Keratinocyte (primary cell): ENCODE results near the gene HPS1. TPM values are rescaled to one million over a fixed set of nuclear protein-coding genes. Genes with fewer than 3 reads are reported as not detected.

Experiments used
- DNase-seq: peaks from one replicate; pipeline ENCODE4 v3.0.0-alpha.2; 2011; ENCODE audit warnings: low read depth, missing footprints, low spot score
- FAIRE-seq: peaks from 2 replicates; lab custom pipeline; 2011; peaks lifted over from hg19 to GRCh38; lab: Jason Lieb, UNC
- H2AFZ ChIP-seq: 2 replicates; pipeline ENCODE4 v1.6.0; 2012; ENCODE audit warnings: low read length, control low read depth, inconsistent platforms; ENCODE audit not compliant: control insufficient read depth
- H3K27ac ChIP-seq: 2 replicates; pipeline ENCODE4 v1.5.1; 2011; ENCODE audit warnings: low read length; ENCODE audit not compliant: control insufficient read depth, insufficient read depth
- H3K27me3 ChIP-seq: 3 replicates; pipeline ENCODE4 v1.6.0; 2011; ENCODE audit warnings: low read length; ENCODE audit not compliant: control insufficient read depth, insufficient read depth; ENCODE audit errors: extremely low read depth
- H3K36me3 ChIP-seq, 2 experiments: 2 replicates in 1 of 2; 3 replicates in 1 of 2; pipeline ENCODE4 v1.5.1; 2011; ENCODE audit warnings: low read length in 2 of 2, mild to moderate bottlenecking in 1 of 2; ENCODE audit not compliant: control insufficient read depth in 2 of 2, insufficient read depth in 2 of 2; ENCODE audit errors: extremely low read depth in 1 of 2
- H3K4me1 ChIP-seq: 3 replicates; pipeline ENCODE4 v1.5.1; 2011; ENCODE audit warnings: low read length; ENCODE audit not compliant: control insufficient read depth, insufficient read depth; ENCODE audit errors: extremely low read depth
- H3K4me2 ChIP-seq: 3 replicates; pipeline ENCODE4 v1.6.0; 2011; ENCODE audit warnings: low read depth, low read length; ENCODE audit not compliant: control insufficient read depth, insufficient read depth; ENCODE audit errors: extremely low read depth
- H3K4me3 ChIP-seq, 3 experiments: fragments of 200-600 bp in 1 of 3; sonication (generic) in 1 of 3; 2 replicates in 2 of 3; 3 replicates in 1 of 3; pipeline ENCODE4 v1.5.1; 2011 to 2016; ENCODE audit warnings: low read length in 3 of 3, mild to moderate bottlenecking in 3 of 3, control low read depth in 2 of 3, inconsistent platforms in 1 of 3, low read depth in 1 of 3, mixed read lengths in 1 of 3, mixed run types in 1 of 3, moderate library complexity in 1 of 3; ENCODE audit not compliant: control insufficient read depth in 2 of 3, insufficient read depth in 2 of 3; ENCODE audit errors: extremely low read depth in 1 of 3
- H3K79me2 ChIP-seq: 2 replicates; pipeline ENCODE4 v1.6.0; 2012; ENCODE audit warnings: low read length; ENCODE audit not compliant: control insufficient read depth, insufficient read depth
- H3K9ac ChIP-seq: 3 replicates; pipeline ENCODE4 v1.6.0; 2011; ENCODE audit warnings: low read length; ENCODE audit not compliant: control insufficient read depth, insufficient read depth; ENCODE audit errors: extremely low read depth
- H3K9me1 ChIP-seq: 3 replicates; pipeline ENCODE4 v1.6.0; 2011; ENCODE audit warnings: low read length; ENCODE audit not compliant: control insufficient read depth, insufficient read depth; ENCODE audit errors: extremely low read depth
- H3K9me3 ChIP-seq: 2 replicates; pipeline ENCODE4 v1.5.1; 2012; ENCODE audit warnings: low read depth, low read length; ENCODE audit not compliant: control insufficient read depth
- H4K20me1 ChIP-seq: 3 replicates; pipeline ENCODE4 v1.6.0; 2011; ENCODE audit warnings: low read length; ENCODE audit not compliant: control insufficient read depth, insufficient read depth; ENCODE audit errors: extremely low read depth
- CTCF ChIP-seq, 3 experiments: IDR thresholded peaks in 1 of 3; conservative IDR thresholded peaks in 1 of 3; optimal IDR thresholded peaks in 1 of 3; 2 replicates in 2 of 3; 3 replicates in 1 of 3; pipeline versions ENCODE3 to v1.5.1; 2011; ENCODE audit warnings: low read length in 3 of 3, mild to moderate bottlenecking in 3 of 3, moderate library complexity in 2 of 3, control low read depth in 1 of 3, inconsistent platforms in 1 of 3; ENCODE audit not compliant: insufficient read depth in 2 of 3; ENCODE audit errors: extremely low read depth in 1 of 3
- EZH2 ChIP-seq: IDR thresholded peaks from one replicate; pipeline ENCODE4 v1.6.1; 2012; ENCODE audit warnings: inconsistent platforms, mild to moderate bottlenecking, low read length, moderate library complexity
- dilution Hi-C: fragments of 300-500 bp; cut with MboI; formaldehyde crosslinking; loops from one replicate; pipeline ENCODE4 v1.7.0; 2020; ENCODE audit warnings: low sequenced_read_pairs; ENCODE audit not compliant: extremely low pct_ligation_motif_present
- polyA plus RNA-seq, 5 experiments: library from polyadenylated mRNA; depleted of rRNA in 3 of 5; stranded (reverse) in 3 of 5; stranded (forward) in 1 of 5; unstranded in 1 of 5; fragments of >200 nt; gene quantifications; 1 replicate in 1 of 5; 2 replicates in 3 of 5; 3 replicates in 1 of 5; pipeline versions ENCODE4 v1.2.1 to v1.2.3, GENCODE V29; 2011 to 2012; ENCODE audit warnings: missing spikeins in 2 of 5, low read depth in 1 of 5, low replicate concordance in 1 of 5

The HPS1 gene
- polyA plus RNA-seq, 1 donor (not counting 4 experiments of a cell fraction or from before 2014, with no cell fraction given): 39.4 TPM

GRCh38 chr10:98478430-98479222 is 31.9 kb upstream of the HPS1 start:
- H4K20me1 ChIP-seq: no peaks in the 10 kb centered on the region
- no peak for DNase-seq
- no peaks in the 10 kb centered on the region for H3K9me3 ChIP-seq
- no peaks in the 10 kb centered on the region for H3K9me1 ChIP-seq
- no peak overlapping the region for H3K4me3 ChIP-seq
- TF ChIP-seq EZH2 (no peak), CTCF (optimal IDR thresholded peaks at IDR 0.05 in 1 of 3, IDR thresholded peaks at IDR 0.05 in 1 of 3, conservative IDR thresholded peaks at IDR 0.05 in 1 of 3; ENCODE audit: extremely low read depth in 1 of 3, insufficient read depth in 2 of 3, low read length in 3 of 3) (no peak)
- H3K27me3 ChIP-seq: peaks cover 4% of the 10 kb centered on the region
- H3K4me1 ChIP-seq: no peaks in the 10 kb centered on the region
- dilution Hi-C loops: no loop called here
- H3K36me3 ChIP-seq: no peaks in the 10 kb centered on the region
- H3K4me2 ChIP-seq: no peak overlapping the region
- FAIRE-seq: no peak
- no peaks in the 10 kb centered on the region for H3K79me2 ChIP-seq
- H3K9ac ChIP-seq: no peak overlapping the region
- H3K27ac ChIP-seq: no peak overlapping the region
- H2AFZ ChIP-seq: no peak overlapping the region

GRCh38 chr10:98477861-98478260 is 31.1 kb upstream of the HPS1 start:
- no peaks in the 10 kb centered on the region for H3K4me1 ChIP-seq
- no peak overlapping the region for H3K9ac ChIP-seq
- no peak overlapping the region for H3K27ac ChIP-seq
- H3K27me3 ChIP-seq: peaks cover 4% of the 10 kb centered on the region
- H3K4me3 ChIP-seq: no peak overlapping the region
- dilution Hi-C loops: no loop called here
- H4K20me1 ChIP-seq: no peaks in the 10 kb centered on the region
- H2AFZ ChIP-seq: no peak overlapping the region
- no peak overlapping the region for H3K4me2 ChIP-seq
- H3K9me1 ChIP-seq: no peaks in the 10 kb centered on the region
- DNase-seq: no peak
- H3K36me3 ChIP-seq: no peaks in the 10 kb centered on the region
- no peak for TF ChIP-seq CTCF (optimal IDR thresholded peaks at IDR 0.05 in 1 of 3, IDR thresholded peaks at IDR 0.05 in 1 of 3, conservative IDR thresholded peaks at IDR 0.05 in 1 of 3; ENCODE audit: extremely low read depth in 1 of 3, insufficient read depth in 2 of 3, low read length in 3 of 3)
- no peaks in the 10 kb centered on the region for H3K79me2 ChIP-seq
- no peaks in the 10 kb centered on the region for H3K9me3 ChIP-seq
- FAIRE-seq: no peak
